ENCODE results near the gene ICOS. TPM values are rescaled to one million over a fixed set of nuclear protein-coding genes. Genes with fewer than 3 reads are reported as not detected.
"Not testable (repeated sequence)": the region's sequence is repeated elsewhere in the genome, so short reads cannot be mapped to it uniquely, and the experiment has no call there.

Gene ICOS
- total RNA-seq, 1 donor from 2014 or later = not detected

- DNase-seq (ENCODE audit: low spot score, unreplicated experiment) = no peak
- H3K27me3 Mint-ChIP-seq = peaks cover 3% of the 10 kb centered on the region
- peaks cover 4% of the 10 kb centered on the region for H3K4me1 Mint-ChIP-seq (ENCODE audit: low read depth)
- no peak overlapping the region for H3K4me3 Mint-ChIP-seq (ENCODE audit: low read depth)
- H3K36me3 Mint-ChIP-seq (ENCODE audit: insufficient read depth) = no peaks in the 10 kb centered on the region
- no peak overlapping the region for H3K27ac Mint-ChIP-seq
- H3K9me3 Mint-ChIP-seq (ENCODE audit: low read depth) = peaks cover 4% of the 10 kb centered on the region
- TF ChIP-seq, protein P1, sequence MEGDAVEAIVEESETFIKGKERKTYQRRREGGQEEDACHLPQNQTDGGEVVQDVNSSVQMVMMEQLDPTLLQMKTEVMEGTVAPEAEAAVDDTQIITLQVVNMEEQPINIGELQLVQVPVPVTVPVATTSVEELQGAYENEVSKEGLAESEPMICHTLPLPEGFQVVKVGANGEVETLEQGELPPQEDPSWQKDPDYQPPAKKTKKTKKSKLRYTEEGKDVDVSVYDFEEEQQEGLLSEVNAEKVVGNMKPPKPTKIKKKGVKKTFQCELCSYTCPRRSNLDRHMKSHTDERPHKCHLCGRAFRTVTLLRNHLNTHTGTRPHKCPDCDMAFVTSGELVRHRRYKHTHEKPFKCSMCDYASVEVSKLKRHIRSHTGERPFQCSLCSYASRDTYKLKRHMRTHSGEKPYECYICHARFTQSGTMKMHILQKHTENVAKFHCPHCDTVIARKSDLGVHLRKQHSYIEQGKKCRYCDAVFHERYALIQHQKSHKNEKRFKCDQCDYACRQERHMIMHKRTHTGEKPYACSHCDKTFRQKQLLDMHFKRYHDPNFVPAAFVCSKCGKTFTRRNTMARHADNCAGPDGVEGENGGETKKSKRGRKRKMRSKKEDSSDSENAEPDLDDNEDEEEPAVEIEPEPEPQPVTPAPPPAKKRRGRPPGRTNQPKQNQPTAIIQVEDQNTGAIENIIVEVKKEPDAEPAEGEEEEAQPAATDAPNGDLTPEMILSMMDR (IDR thresholded peaks at IDR 0.05; ENCODE audit: unreplicated experiment) = no peak
Measured at GRCh38 chr2:203982276-203982675, 45.7 kb downstream of the ICOS start.

GRCh38 chr2:203983064-203983715 lies 46.6 kb downstream of the ICOS start:
- DNase-seq (ENCODE audit: low spot score, unreplicated experiment) = no peak
- no peak overlapping the region for H3K4me3 Mint-ChIP-seq (ENCODE audit: low read depth)
- peaks cover 4% of the 10 kb centered on the region for H3K4me1 Mint-ChIP-seq (ENCODE audit: low read depth)
- no peaks in the 10 kb centered on the region for H3K36me3 Mint-ChIP-seq (ENCODE audit: insufficient read depth)
- no peak overlapping the region for H3K27ac Mint-ChIP-seq
- TF ChIP-seq, protein P1 (IDR thresholded peaks at IDR 0.05; ENCODE audit: unreplicated experiment) = no peak
- peaks cover 4% of the 10 kb centered on the region for H3K9me3 Mint-ChIP-seq (ENCODE audit: low read depth)
- H3K27me3 Mint-ChIP-seq = peaks cover 3% of the 10 kb centered on the region

- H3K4me1 Mint-ChIP-seq (ENCODE audit: low read depth); H3K36me3 Mint-ChIP-seq (ENCODE audit: insufficient read depth); H3K9me3 Mint-ChIP-seq (ENCODE audit: low read depth); H3K27ac Mint-ChIP-seq; DNase-seq (ENCODE audit: low spot score, unreplicated experiment); H3K27me3 Mint-ChIP-seq; H3K4me3 Mint-ChIP-seq (ENCODE audit: low read depth): not testable (repeated sequence)
Measured at GRCh38 chr2:203985978-203986377, 49.4 kb downstream of the ICOS start.

DNA sequence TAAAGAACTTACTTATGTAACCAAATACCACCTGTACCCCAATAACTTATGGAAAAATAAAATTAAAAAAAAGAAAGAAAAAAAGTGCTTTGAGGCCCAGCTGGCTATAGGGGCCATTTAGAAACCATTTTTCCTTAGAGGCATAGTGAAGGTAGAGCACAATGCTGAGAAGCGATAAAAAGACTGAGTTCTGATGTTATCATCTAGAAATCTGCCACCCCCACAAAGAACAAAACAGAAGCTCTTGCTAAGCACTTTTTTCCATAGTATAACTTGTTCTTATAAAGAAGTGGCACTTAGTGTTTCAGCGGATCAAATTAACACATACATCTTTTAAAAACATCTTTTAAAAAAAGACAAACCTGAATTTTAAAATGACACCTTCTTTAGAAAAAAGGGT lies 51.4 kb downstream of the ICOS start:
- Mint-ChIP-seq H3K9me3 (ENCODE audit: low read depth) (no peaks in the 10 kb centered on the region), H3K4me3 (ENCODE audit: low read depth) (no peak overlapping the region), H3K27ac (no peak overlapping the region), H3K36me3 (ENCODE audit: insufficient read depth) (no peaks in the 10 kb centered on the region), H3K27me3 (no peaks in the 10 kb centered on the region), H3K4me1 (ENCODE audit: low read depth) (peaks cover 4% of the 10 kb centered on the region)
- TF ChIP-seq, protein P1 (IDR thresholded peaks at IDR 0.05; ENCODE audit: unreplicated experiment) = no peak
- DNase-seq (ENCODE audit: low spot score, unreplicated experiment) = no peak

DNA sequence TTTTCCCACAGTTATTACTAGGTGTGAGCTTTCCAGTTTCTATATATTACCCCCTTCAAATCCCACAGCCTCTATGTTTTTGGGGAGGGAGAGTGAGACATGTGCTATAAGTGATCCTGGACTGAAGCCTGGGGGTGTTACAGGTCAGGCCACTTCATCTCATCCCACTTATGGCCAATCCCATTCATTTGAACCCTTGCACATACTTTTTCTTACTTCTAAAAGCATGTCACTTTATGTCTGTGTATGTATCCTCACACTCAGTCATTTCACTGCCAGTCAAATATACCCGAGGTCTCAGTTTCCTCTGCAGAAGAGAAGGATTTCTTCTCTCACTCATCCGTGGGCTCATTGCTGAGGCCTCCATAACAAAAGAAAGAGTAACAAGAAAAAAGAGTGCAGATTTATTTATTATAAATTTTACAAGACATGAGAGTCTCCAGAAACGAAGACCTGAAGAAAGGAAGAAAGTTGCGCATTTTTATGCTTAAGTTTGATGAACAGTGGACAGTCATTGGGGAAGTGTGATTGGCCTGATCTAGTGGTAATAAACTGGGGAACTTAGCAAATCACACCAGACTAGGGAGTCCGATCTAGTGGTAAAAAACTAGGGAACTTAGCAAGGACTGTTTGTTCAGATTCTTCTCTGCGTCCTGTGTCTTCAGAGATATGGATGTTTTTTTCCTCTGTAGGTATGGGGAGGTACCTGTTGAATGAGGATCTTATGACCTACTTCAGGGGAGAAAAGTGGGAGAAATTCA lies 52.1 kb downstream of the ICOS start:
- TF ChIP-seq, protein P1 (IDR thresholded peaks at IDR 0.05; ENCODE audit: unreplicated experiment) = no peak
- no peak for DNase-seq (ENCODE audit: low spot score, unreplicated experiment)
- Mint-ChIP-seq H3K4me3 (ENCODE audit: low read depth) (no peak overlapping the region), H3K36me3 (ENCODE audit: insufficient read depth) (no peaks in the 10 kb centered on the region), H3K27me3 (no peaks in the 10 kb centered on the region), H3K9me3 (ENCODE audit: low read depth) (no peaks in the 10 kb centered on the region), H3K4me1 (ENCODE audit: low read depth) (peaks cover 4% of the 10 kb centered on the region), H3K27ac (no peak overlapping the region)

Measured in progenitor cell of endocrine pancreas (in vitro differentiated cells).